Gastrocnemius medialis (tissue), 4 donors: ENCODE measurements around the gene ACACB. TPM values are rescaled to one million over a fixed set of nuclear protein-coding genes. Genes with fewer than 3 reads are reported as not detected.

Experiments
- ATAC-seq, 2 donors: fragments of 150-250 bp; one replicate each; pipeline ENCODE4 v1.9.1; 2016
- DNase-seq, 2 donors: peaks; one replicate each; pipeline ENCODE4 v3.0.0-alpha.2; 2019
- H3K27ac ChIP-seq, 4 donors: fragments of 200-600 bp; sonication (generic); 1 replicate in 1 of 4; 2 replicates in 3 of 4; pipeline ENCODE4 v1.5.1; 2016 to 2018; ENCODE audit warnings: mild to moderate bottlenecking in 2 of 4, moderate library complexity in 1 of 4
- H3K27me3 ChIP-seq, 3 donors: fragments of 200-600 bp; sonication (generic) in 2 of 3; 1 replicate in 1 of 3; 2 replicates in 2 of 3; pipeline versions ENCODE4 v1.5.1 to v1.6.0; 2016 to 2019; ENCODE audit warnings: mild to moderate bottlenecking in 1 of 3, moderate library complexity in 1 of 3
- H3K36me3 ChIP-seq, 2 donors: fragments of 200-600 bp; sonication (generic) in 1 of 2; one replicate each; pipeline ENCODE4 v1.5.1; 2017 to 2018
- H3K4me1 ChIP-seq, 2 donors: fragments of 200-600 bp; sonication (generic) in 1 of 2; one replicate each; pipeline ENCODE4 v1.5.1; 2016 to 2017; ENCODE audit warnings: mild to moderate bottlenecking in 2 of 2
- H3K4me3 ChIP-seq, 4 donors: fragments of 200-600 bp; sonication (generic) in 3 of 4; 1 replicate in 1 of 4; 2 replicates in 3 of 4; pipeline ENCODE4 v1.5.1; 2016 to 2019; ENCODE audit warnings: mild to moderate bottlenecking in 2 of 4
- H3K9me3 ChIP-seq, 3 donors: fragments of 200-600 bp; sonication (generic) in 2 of 3; 1 replicate in 1 of 3; 2 replicates in 2 of 3; pipeline ENCODE4 v1.5.1; 2016 to 2019
- CTCF ChIP-seq, 5 experiments: fragments of 450-650 bp in 3 of 5; fragments of 200-600 bp in 2 of 5; sonication (generic) in 2 of 5; IDR thresholded peaks in 4 of 5; conservative IDR thresholded peaks in 1 of 5; 1 replicate in 4 of 5; 2 replicates in 1 of 5; pipeline ENCODE4 v1.5.1; 2016 to 2019; ENCODE audit warnings: antibody characterized with exemption in 5 of 5, mild to moderate bottlenecking in 3 of 5, moderate library complexity in 3 of 5
- POLR2A ChIP-seq, 2 donors: fragments of 450-650 bp; IDR thresholded peaks; one replicate each; pipeline ENCODE4 v1.6.1; 2017; ENCODE audit warnings: antibody characterized with exemption in 2 of 2, mild to moderate bottlenecking in 2 of 2, moderate library complexity in 2 of 2
- in situ Hi-C, 4 donors: fragments of 200-750 bp; cut with MboI; loops; one replicate each; pipeline versions ENCODE4 v1.15.0 to v1.8.0; 2017; ENCODE audit warnings: low sequenced_read_pairs in 4 of 4
- intact Hi-C: fragments of 100-400 bp; cut with DNase I; formaldehyde crosslinking; loops from one replicate; pipeline ENCODE4 v1.15.1; 2023; ENCODE audit warnings: low total_unique reads
- total RNA-seq, 4 donors: library from RNA; depleted of rRNA; stranded (reverse); fragments of >200 nt; gene quantifications; one replicate each; pipeline versions ENCODE4 v1.1.0 to v1.2.3, GENCODE V29; 2016

Gene ACACB
- total RNA-seq, 4 donors from 2014 or later, result 595 to 1,103 (median 698) TPM

GRCh38 chr12:109236257-109236656 lies 119.9 kb downstream of the ACACB start:
- no peak for TF ChIP-seq POLR2A (IDR thresholded peaks at IDR 0.05)
- Histone ChIP-seq H3K4me3 (no peak overlapping the region), H3K4me1 (no peaks in the 10 kb centered on the region), H3K27ac (peak overlapping the region in 1 of 4 donors; percentile 21), H3K9me3 (no peaks in the 10 kb centered on the region), H3K27me3 (no peaks in the 10 kb centered on the region), H3K36me3 (peaks cover 29 to 99% of the 10 kb centered on the region in 2 donors)
- DNase-seq (no peak), ATAC-seq (no peak)
- intact Hi-C loops (no loop called here), in situ Hi-C loops (no loop called here)

- Histone ChIP-seq H3K9me3 (no peaks in the 10 kb centered on the region), H3K36me3 (peaks cover 29 to 99% of the 10 kb centered on the region in 2 donors), H3K27ac (peak overlapping the region in 2 of 4 donors; percentile 3 to 4), H3K27me3 (no peaks in the 10 kb centered on the region), H3K4me3 (no peak overlapping the region), H3K4me1 (no peaks in the 10 kb centered on the region)
- intact Hi-C loops, result no loop called here
- in situ Hi-C loops, result no loop called here
- ATAC-seq, result no peak
- TF ChIP-seq POLR2A (IDR thresholded peaks at IDR 0.05) (no peak), CTCF (IDR thresholded peaks at IDR 0.05 in 4 of 5, conservative IDR thresholded peaks at IDR 0.05 in 1 of 5) (no peak)
- DNase-seq, result no peak
Observed at GRCh38 chr12:109239179-109239578, 122.8 kb downstream of the ACACB start.

GRCh38 chr12:109239691-109240090 lies 123.3 kb downstream of the ACACB start:
- ATAC-seq (no peak), DNase-seq (no peak)
- Histone ChIP-seq H3K36me3 (peaks cover 29 to 99% of the 10 kb centered on the region in 2 donors), H3K4me3 (no peak overlapping the region), H3K4me1 (no peaks in the 10 kb centered on the region), H3K27me3 (no peaks in the 10 kb centered on the region), H3K9me3 (no peaks in the 10 kb centered on the region), H3K27ac (peak overlapping the region in 1 of 4 donors; percentile 4)
- intact Hi-C loops, result no loop called here
- in situ Hi-C loops, result no loop called here
- TF ChIP-seq CTCF (IDR thresholded peaks at IDR 0.05 in 4 of 5, conservative IDR thresholded peaks at IDR 0.05 in 1 of 5) (no peak), POLR2A (IDR thresholded peaks at IDR 0.05) (no peak)

GRCh38 chr12:109240365-109240764 lies 124.0 kb downstream of the ACACB start:
- no peaks in the 10 kb centered on the region for H3K9me3 ChIP-seq
- H3K4me1 ChIP-seq, result no peaks in the 10 kb centered on the region
- no peak overlapping the region for H3K4me3 ChIP-seq
- DNase-seq (no peak), ATAC-seq (no peak)
- H3K36me3 ChIP-seq, result peaks cover 26 to 99% of the 10 kb centered on the region in 2 donors
- in situ Hi-C loops, result no loop called here
- TF ChIP-seq POLR2A (IDR thresholded peaks at IDR 0.05), result no peak
- no peak for TF ChIP-seq CTCF (IDR thresholded peaks at IDR 0.05 in 4 of 5, conservative IDR thresholded peaks at IDR 0.05 in 1 of 5)
- H3K27me3 ChIP-seq, result no peaks in the 10 kb centered on the region
- intact Hi-C loops, result no loop called here
- no peak overlapping the region for H3K27ac ChIP-seq

- in situ Hi-C loops, result no loop called here
- Histone ChIP-seq H3K36me3 (peaks cover 29 to 99% of the 10 kb centered on the region in 2 donors), H3K27me3 (no peaks in the 10 kb centered on the region), H3K4me1 (no peaks in the 10 kb centered on the region), H3K27ac (no peak overlapping the region), H3K9me3 (no peaks in the 10 kb centered on the region), H3K4me3 (no peak overlapping the region)
- intact Hi-C loops, result no loop called here
- TF ChIP-seq POLR2A (IDR thresholded peaks at IDR 0.05), result no peak
- TF ChIP-seq CTCF (IDR thresholded peaks at IDR 0.05 in 4 of 5, conservative IDR thresholded peaks at IDR 0.05 in 1 of 5), result no peak
- ATAC-seq (no peak), DNase-seq (no peak)
Observed at GRCh38 chr12:109241936-109242335, 125.5 kb downstream of the ACACB start.
